HCT116 (cell line): ENCODE data around the gene MTHFD1L. TPM values are rescaled to one million over a fixed set of nuclear protein-coding genes. Genes with fewer than 3 reads are reported as not detected.

ENCODE experiments used
- ATAC-seq: fragments of 200-7000 bp; cut with Tn5 transposase; 2 replicates; pipeline ENCODE4 v1.9.1; 2020; ENCODE audit warnings: mild to moderate bottlenecking, moderate library complexity
- BruUV-seq: library from RNA; stranded (reverse); fragments of 400-500 nt; replicated peaks from 2 replicates; lab custom pipeline; 2021; lab: Mats Ljungman, UMichigan
- CTCF ChIA-PET: fragments of 300-600 bp; sonication (Branson Sonifier 250); formaldehyde crosslinking; loops from one replicate; lab custom pipeline; 2021; ENCODE audit warnings: antibody characterized with exemption; lab: Charles Lee
- POLR2A ChIA-PET: fragments of 300-600, 350-600 bp; sonication (Branson Sonifier 250); formaldehyde crosslinking; loops from one replicate; lab custom pipeline; 2021; ENCODE audit warnings: antibody characterized with exemption; lab: Charles Lee
- RAD21 ChIA-PET, 2 experiments: fragments of 300-600 bp; sonication (Branson Sonifier 250); formaldehyde crosslinking; loops; one replicate each; lab custom pipeline; 2023; ENCODE audit warnings: low total read pairs in 2 of 2; ENCODE audit not compliant: uncharacterized antibody in 2 of 2, unreplicated experiment in 2 of 2, low non-redundant PET in 1 of 2; lab: Charles Lee
- DNase-seq: peaks from one replicate; pipeline ENCODE4 v3.0.0-alpha.2; 2010; ENCODE audit warnings: low read depth, low spot score
- H2AFZ ChIP-seq: fragments of 200-600 bp; shearing (Covaris generic), sonication (generic); 2 replicates; pipeline ENCODE4 v1.6.1; 2017; ENCODE audit warnings: low read depth, mixed run types, mixed read lengths, antibody characterized with exemption, low read length; ENCODE audit not compliant: poor library complexity, severe bottlenecking
- H3K27ac ChIP-seq: 2 replicates; pipeline ENCODE4 v1.5.1; 2012; ENCODE audit warnings: low read depth, low read length
- H3K27me3 ChIP-seq: fragments of 200-600 bp; sonication (generic); 2 replicates; pipeline ENCODE4 v1.6.1; 2016; ENCODE audit warnings: mixed run types, low read length, mixed read lengths; ENCODE audit not compliant: insufficient read depth
- H3K36me3 ChIP-seq, 2 experiments: fragments of 200-500 bp in 1 of 2; fragments of 200-600 bp in 1 of 2; sonication (Bioruptor generic) in 1 of 2; sonication (generic) in 1 of 2; 2 replicates each; pipeline versions ENCODE4 v1.5.1 to v1.6.1; 2014 to 2016; ENCODE audit warnings: low read length in 2 of 2, inconsistent platforms in 1 of 2, mixed read lengths in 1 of 2, mixed run types in 1 of 2; ENCODE audit not compliant: insufficient read depth in 2 of 2, control insufficient read depth in 1 of 2
- H3K4me1 ChIP-seq, 2 experiments: fragments of 200-600 bp in 1 of 2; sonication (generic) in 1 of 2; 2 replicates each; pipeline versions ENCODE4 v1.5.1 to v1.6.1; 2012 to 2017; ENCODE audit warnings: low read length in 2 of 2, inconsistent platforms in 1 of 2, mild to moderate bottlenecking in 1 of 2, mixed read lengths in 1 of 2, mixed run types in 1 of 2, moderate library complexity in 1 of 2; ENCODE audit not compliant: insufficient read depth in 2 of 2, control insufficient read depth in 1 of 2
- H3K4me2 ChIP-seq: fragments of 200-600 bp; sonication (generic); 2 replicates; pipeline ENCODE4 v1.6.1; 2017; ENCODE audit warnings: mixed run types, low read length, mixed read lengths
- H3K4me3 ChIP-seq, 2 experiments: fragments of 200-600 bp in 1 of 2; sonication (generic) in 1 of 2; replicated peaks in 1 of 2; 2 replicates each; pipeline ENCODE4 v1.5.1; 2011 to 2016; ENCODE audit warnings: low read length in 2 of 2, control low read depth in 1 of 2, low read depth in 1 of 2, mild to moderate bottlenecking in 1 of 2, mixed read lengths in 1 of 2, mixed run types in 1 of 2
- H3K79me2 ChIP-seq: fragments of 200-600 bp; sonication (generic); 2 replicates; pipeline ENCODE4 v1.6.1; 2017; ENCODE audit warnings: mild to moderate bottlenecking, mixed run types, low read length, moderate library complexity, mixed read lengths; ENCODE audit not compliant: insufficient read depth
- H3K9ac ChIP-seq: fragments of 200-600 bp; sonication (generic); 2 replicates; pipeline ENCODE4 v1.6.1; 2016; ENCODE audit warnings: low read length, mixed read lengths
- H3K9me2 ChIP-seq: fragments of 200-600 bp; sonication (generic), shearing (Covaris generic); 2 replicates; pipeline ENCODE4 v1.6.1; 2017; ENCODE audit warnings: mixed run types, mild to moderate bottlenecking, moderate library complexity; ENCODE audit not compliant: insufficient read depth
- H3K9me3 ChIP-seq, 2 experiments: fragments of 200-500 bp in 1 of 2; fragments of 200-600 bp in 1 of 2; sonication (Bioruptor generic) in 1 of 2; sonication (generic) in 1 of 2; 2 replicates each; pipeline ENCODE4 v1.6.1; 2014 to 2017; ENCODE audit warnings: low read length in 2 of 2, mixed read lengths in 2 of 2, inconsistent platforms in 1 of 2, low read depth in 1 of 2, mild to moderate bottlenecking in 1 of 2, mixed run types in 1 of 2, moderate library complexity in 1 of 2; ENCODE audit not compliant: control insufficient read depth in 1 of 2, insufficient read depth in 1 of 2
- H4K20me1 ChIP-seq: fragments of 200-600 bp; sonication (generic), shearing (Covaris generic); 2 replicates; pipeline ENCODE4 v1.6.1; 2017; ENCODE audit warnings: mixed run types, mild to moderate bottlenecking, moderate library complexity; ENCODE audit not compliant: insufficient read depth
- CBX3 ChIP-seq: IDR thresholded peaks from 2 replicates; pipeline ENCODE4 v1.6.1; 2012; ENCODE audit warnings: low read depth
- CEBPB ChIP-seq: IDR thresholded peaks from 2 replicates; pipeline ENCODE4 v1.6.1; 2012; ENCODE audit warnings: low read depth
- JUND ChIP-seq: IDR thresholded peaks from 2 replicates; pipeline ENCODE4 v1.6.1; 2012
- POLR2A ChIP-seq: IDR thresholded peaks from 2 replicates; pipeline ENCODE4 v1.7.0; 2011; ENCODE audit warnings: borderline replicate concordance; ENCODE audit not compliant: insufficient read depth, insufficient read length; ENCODE audit errors: extremely low read depth
- RAD21 ChIP-seq: IDR thresholded peaks from 2 replicates; pipeline ENCODE4 v1.6.1; 2012; ENCODE audit warnings: low read depth, mild to moderate bottlenecking
- REST ChIP-seq: IDR thresholded peaks from 2 replicates; pipeline ENCODE4 v1.6.1; 2012; ENCODE audit warnings: low read depth
- TCF7L2 ChIP-seq: IDR thresholded peaks from 2 replicates; pipeline ENCODE4 v1.7.0; 2011; ENCODE audit warnings: borderline replicate concordance, inconsistent platforms; ENCODE audit not compliant: insufficient read depth, insufficient read length; ENCODE audit errors: extremely low read depth
- YY1 ChIP-seq: IDR thresholded peaks from 2 replicates; pipeline ENCODE4 v1.6.1; 2011; ENCODE audit warnings: low read length, low read depth, moderate library complexity, mild to moderate bottlenecking; ENCODE audit not compliant: insufficient replicate concordance; ENCODE audit errors: extremely low read depth
- ZNF274 ChIP-seq: fragments of 200-500 bp; sonication (Bioruptor generic); IDR thresholded peaks from 2 replicates; pipeline ENCODE4 v1.6.1; 2014; ENCODE audit warnings: mild to moderate bottlenecking, low read depth, low read length, inconsistent platforms
- intact Hi-C: fragments of 100-400 bp; cut with micrococcal nuclease; formaldehyde crosslinking; loops from 2 replicates; pipeline ENCODE4 v1.10.0; 2022
- total RNA-seq: library from RNA; stranded (reverse); gene quantifications from one replicate; pipeline ENCODE4 v1.2.1, GENCODE V29; 2021; ENCODE audit not compliant: unreplicated experiment

MTHFD1L gene
- total RNA-seq, 1 experiment from 2014 or later: 127 TPM

DNA sequence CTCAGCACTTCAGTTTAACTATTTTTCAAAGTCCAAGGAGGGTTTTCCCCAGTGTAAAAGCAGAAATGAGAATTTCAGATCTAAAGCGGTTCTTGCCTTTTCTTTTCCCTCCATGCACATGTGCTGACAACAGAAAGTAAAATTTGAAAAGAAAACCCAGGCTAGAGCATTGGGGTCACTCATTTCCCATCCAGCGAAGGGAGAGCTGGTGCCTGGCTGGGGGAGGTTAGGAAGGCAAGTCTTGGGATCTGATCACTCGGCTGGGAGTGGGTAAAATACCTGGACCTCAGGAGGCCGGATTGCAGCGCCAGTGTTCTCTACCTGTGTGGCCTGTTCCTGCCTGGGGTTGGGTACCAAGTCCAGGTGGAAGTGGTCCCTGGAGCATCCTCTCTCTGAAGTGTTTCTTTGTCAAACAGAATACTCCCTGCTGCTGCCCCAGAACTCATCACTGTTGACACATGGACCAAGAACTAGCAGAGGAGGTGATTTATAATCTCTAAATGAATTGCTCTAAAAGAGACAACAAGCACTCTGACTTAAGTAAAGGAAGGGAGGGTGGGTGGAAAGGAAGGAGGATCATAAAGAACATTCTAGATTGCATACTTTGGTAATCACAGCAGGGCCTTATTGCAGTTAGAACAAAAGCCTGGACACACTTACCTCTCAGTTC, 136.0 kb downstream of the MTHFD1L start:
- Histone ChIP-seq H3K79me2 (no peaks in the 10 kb centered on the region; the same call in 1 of the 2 replicates), H3K9me2 (no peaks in the 10 kb centered on the region), H3K27me3 (no peaks in the 10 kb centered on the region), H3K36me3 (0 out of 4 replicates have a peak, but pooled peaks cover 0 to 6% of the 10 kb centered on the region in 2 experiments), H2AFZ (no peak overlapping the region), H3K9ac (no peak overlapping the region), H3K9me3 (no peaks in the 10 kb centered on the region), H3K4me3 (no peak overlapping the region), H4K20me1 (0 out of 2 replicates have a peak, but pooled peaks cover 5% of the 10 kb centered on the region), H3K4me2 (no peak overlapping the region)
- RAD21 ChIA-PET: no interaction called here
- TF ChIP-seq RAD21: no peak
- TF ChIP-seq REST: no peak
- TF ChIP-seq CBX3: no peak
- no peak for TF ChIP-seq JUND
- no peak for TF ChIP-seq TCF7L2
- TF ChIP-seq POLR2A: no peak
- no peak for TF ChIP-seq CEBPB
- TF ChIP-seq ZNF274: no peak
- no peak for TF ChIP-seq YY1
- TF ChIP-seq, all 23 proteins: peak for 0
- intact Hi-C loops: no loop called here
- POLR2A ChIA-PET: no interaction called here
- BruUV-seq: no TSS peak
- DNase-seq (no peak), ATAC-seq (no peak)
- CTCF ChIA-PET: interaction anchor here (1.1 to 1.4 kb wide), 3 partner anchors 13 to 369 kb away, joined by 3 to 5 read pairs (median 3); no protein-coding TSS in a partner anchor
- H3K4me1 ChIP-seq: peaks cover 17 to 19% of the 10 kb centered on the region in 2 experiments; a peak in 3 of 4 replicates
- H3K27ac ChIP-seq: no peak overlapping the region
